H9 (cell line): ENCODE data around the gene PBX4. TPM values are rescaled to one million over a fixed set of nuclear protein-coding genes. Genes with fewer than 3 reads are reported as not detected.

Experiments used
- DNase-seq: peaks from one replicate; pipeline ENCODE4 v3.0.0-alpha.2; 2017
- H2AFZ ChIP-seq: one replicate; pipeline ENCODE4 v1.6.1; 2013; ENCODE audit warnings: mild to moderate bottlenecking, low read length, control low read depth, moderate library complexity
- H2AK5ac ChIP-seq: 2 replicates; pipeline ENCODE4 v1.6.1; 2013; ENCODE audit warnings: low read length, control low read depth, mixed read lengths; ENCODE audit not compliant: insufficient read length
- H2BK120ac ChIP-seq: one replicate; pipeline ENCODE4 v1.6.1; 2013; ENCODE audit warnings: low read depth, mild to moderate bottlenecking, low read length, control low read depth, inconsistent platforms; ENCODE audit not compliant: poor library complexity, severe bottlenecking
- H2BK12ac ChIP-seq: 2 replicates; pipeline ENCODE4 v1.6.1; 2013; ENCODE audit warnings: low read length, control low read depth, mixed read lengths, low read depth; ENCODE audit not compliant: insufficient read length
- H2BK15ac ChIP-seq: 2 replicates; pipeline ENCODE4 v1.6.1; 2013; ENCODE audit warnings: low read depth, low read length, control low read depth
- H2BK20ac ChIP-seq: one replicate; pipeline ENCODE4 v1.6.1; 2013; ENCODE audit warnings: low read depth, mild to moderate bottlenecking, low read length, control low read depth, inconsistent platforms; ENCODE audit not compliant: poor library complexity, severe bottlenecking
- H2BK5ac ChIP-seq: 2 replicates; pipeline ENCODE4 v1.6.1; 2013; ENCODE audit warnings: low read length, control low read depth, mixed read lengths; ENCODE audit not compliant: insufficient read length
- H3K14ac ChIP-seq: 2 replicates; pipeline ENCODE4 v1.6.1; 2013; ENCODE audit warnings: low read length, control low read depth; ENCODE audit not compliant: insufficient read depth
- H3K18ac ChIP-seq: 2 replicates; pipeline ENCODE4 v1.6.1; 2013; ENCODE audit warnings: low read depth, mild to moderate bottlenecking, mixed read lengths, low read length, control low read depth; ENCODE audit not compliant: insufficient read length
- H3K23ac ChIP-seq: 2 replicates; pipeline ENCODE4 v1.6.1; 2013; ENCODE audit warnings: low read length, control low read depth, mixed read lengths, low read depth; ENCODE audit not compliant: insufficient read length
- H3K23me2 ChIP-seq: 2 replicates; pipeline ENCODE4 v1.6.1; 2013; ENCODE audit warnings: low read depth, mild to moderate bottlenecking, mixed read lengths, low read length, control low read depth; ENCODE audit not compliant: insufficient read length, poor library complexity, severe bottlenecking
- H3K27ac ChIP-seq: 2 replicates; pipeline ENCODE4 v1.5.1; 2013; ENCODE audit warnings: low read length, control low read depth, mixed read lengths, low read depth; ENCODE audit not compliant: insufficient read length
- H3K27me3 ChIP-seq: 2 replicates; pipeline ENCODE4 v1.6.1; 2013; ENCODE audit warnings: low read length, control low read depth, inconsistent platforms; ENCODE audit not compliant: insufficient read depth
- H3K4ac ChIP-seq: 2 replicates; pipeline ENCODE4 v1.6.1; 2013; ENCODE audit warnings: low read depth, mild to moderate bottlenecking, control low read depth, inconsistent platforms, low read length, moderate library complexity
- H3K4me1 ChIP-seq: 2 replicates; pipeline ENCODE4 v1.6.1; 2013; ENCODE audit warnings: low read length, control low read depth, inconsistent platforms; ENCODE audit not compliant: insufficient read depth
- H3K4me2 ChIP-seq: 2 replicates; pipeline ENCODE4 v1.6.1; 2013; ENCODE audit warnings: low read length, control low read depth, mixed read lengths; ENCODE audit not compliant: insufficient read length, insufficient read depth
- H3K56ac ChIP-seq: 2 replicates; pipeline ENCODE4 v1.6.1; 2013; ENCODE audit warnings: low read depth, mild to moderate bottlenecking, mixed read lengths, low read length, control low read depth; ENCODE audit not compliant: insufficient read length
- H3K79me1 ChIP-seq: 2 replicates; pipeline ENCODE4 v1.6.1; 2013; ENCODE audit warnings: low read depth, mild to moderate bottlenecking, moderate library complexity, low read length, control low read depth, inconsistent platforms; ENCODE audit not compliant: insufficient read depth, poor library complexity, severe bottlenecking
- H3K79me2 ChIP-seq: 2 replicates; pipeline ENCODE4 v1.6.1; 2013; ENCODE audit warnings: low read length, control low read depth, inconsistent platforms; ENCODE audit not compliant: insufficient read depth
- H3K9ac ChIP-seq: 2 replicates; pipeline ENCODE4 v1.6.1; 2013; ENCODE audit warnings: low read length, control low read depth, mixed read lengths; ENCODE audit not compliant: insufficient read length; ENCODE audit errors: extremely low read depth
- H3K9me3 ChIP-seq: one replicate; pipeline ENCODE4 v1.6.1; 2013; ENCODE audit warnings: low read depth, low read length, inconsistent platforms; ENCODE audit not compliant: control insufficient read depth
- H3T11ph ChIP-seq: one replicate; pipeline ENCODE4 v1.6.1; 2013; ENCODE audit warnings: mild to moderate bottlenecking, low read length, control low read depth, inconsistent platforms
- H4K20me1 ChIP-seq: one replicate; pipeline ENCODE4 v1.6.1; 2013; ENCODE audit not compliant: control insufficient read depth, insufficient read length, insufficient read depth
- H4K5ac ChIP-seq: 2 replicates; pipeline ENCODE4 v1.6.1; 2013; ENCODE audit warnings: low read depth, mild to moderate bottlenecking, mixed read lengths, low read length, control low read depth; ENCODE audit not compliant: insufficient read length
- H4K8ac ChIP-seq: replicated peaks from 2 replicates; pipeline ENCODE4 v1.6.1; 2013; ENCODE audit warnings: low read length, control low read depth, mixed read lengths, low read depth; ENCODE audit not compliant: insufficient read length
- H4K91ac ChIP-seq: 2 replicates; pipeline ENCODE4 v1.6.1; 2013; ENCODE audit warnings: low read depth, mild to moderate bottlenecking, moderate library complexity, mixed read lengths, low read length, control low read depth; ENCODE audit not compliant: insufficient read length
- H3K27ac Mint-ChIP-seq, 3 experiments: 2 replicates in 2 of 3; 3 replicates in 1 of 3; pipeline ENCODE4 v1.8.0; 2020 to 2021; ENCODE audit warnings: mixed read lengths in 3 of 3, mild to moderate bottlenecking in 1 of 3, moderate library complexity in 1 of 3
- H3K27me3 Mint-ChIP-seq: 2 replicates; pipeline ENCODE4 v1.8.0; 2021; ENCODE audit warnings: low read depth, mild to moderate bottlenecking, moderate library complexity, mixed read lengths
- H3K36me3 Mint-ChIP-seq, 3 experiments: 2 replicates in 2 of 3; 3 replicates in 1 of 3; pipeline ENCODE4 v1.8.0; 2020 to 2021; ENCODE audit warnings: low read depth in 3 of 3, mixed read lengths in 3 of 3; ENCODE audit not compliant: insufficient read depth in 1 of 3
- H3K4me1 Mint-ChIP-seq, 2 experiments: 2 replicates each; pipeline ENCODE4 v1.8.0; 2020; ENCODE audit warnings: mixed read lengths in 2 of 2
- H3K4me3 Mint-ChIP-seq, 2 experiments: 2 replicates in 1 of 2; 3 replicates in 1 of 2; pipeline ENCODE4 v1.8.0; 2020 to 2021; ENCODE audit warnings: mild to moderate bottlenecking in 2 of 2, mixed read lengths in 2 of 2, moderate library complexity in 1 of 2
- H3K9me3 Mint-ChIP-seq, 2 experiments: 2 replicates in 1 of 2; 3 replicates in 1 of 2; pipeline ENCODE4 v1.8.0; 2020; ENCODE audit warnings: mild to moderate bottlenecking in 2 of 2, mixed read lengths in 2 of 2, moderate library complexity in 1 of 2
- CTCF ChIP-seq: fragments of 200-600 bp; sonication (generic); conservative IDR thresholded peaks from 3 replicates; pipeline ENCODE4 v1.8.0; 2021; ENCODE audit warnings: antibody characterized with exemption, mild to moderate bottlenecking
- WGBS: extraction: QIAGEN DNeasy Blood & Tissue Kit; methylation state at CpG from one replicate; pipeline ENCODE4 v1.1.7; 2013; ENCODE audit warnings: missing lambda C conversion rate, low lambda C conversion rate, mixed read lengths; ENCODE audit not compliant: insufficient read length; ENCODE audit errors: extremely low coverage; 5-methylcytosine and 5-hydroxymethylcytosine counted together
- total RNA-seq: library from RNA; stranded (reverse); gene quantifications from 2 replicates; pipeline ENCODE4 v1.2.1, GENCODE V29; 2021

The PBX4 gene
- total RNA-seq, 1 experiment from 2014 or later, result 3.3 TPM

GRCh38 chr19:19656451-19657396 is 38.2 kb upstream of the PBX4 start:
- no peak overlapping the region for H4K8ac ChIP-seq
- DNase-seq, result no peak
- no peak overlapping the region for H3K9ac ChIP-seq
- H3K4me2 ChIP-seq, result no peak overlapping the region
- H3K56ac ChIP-seq, result no peak overlapping the region
- no peak overlapping the region for H2AFZ ChIP-seq
- H3K23me2 ChIP-seq, result no peaks in the 10 kb centered on the region
- no peaks in the 10 kb centered on the region for H3K27me3 ChIP-seq
- H2BK5ac ChIP-seq, result no peak overlapping the region
- no peak for TF ChIP-seq CTCF
- H3K4me1 ChIP-seq, result no peaks in the 10 kb centered on the region
- peaks cover 48 to 85% (median 83%) of the 10 kb centered on the region in 3 experiments for H3K36me3 Mint-ChIP-seq
- H4K91ac ChIP-seq, result no peak overlapping the region
- no peak overlapping the region for H3K18ac ChIP-seq
- H3T11ph ChIP-seq, result no peak overlapping the region
- H3K14ac ChIP-seq, result no peak overlapping the region
- H3K9me3 ChIP-seq, result no peaks in the 10 kb centered on the region
- no peaks in the 10 kb centered on the region for H3K9me3 Mint-ChIP-seq
- H4K20me1 ChIP-seq, result no peaks in the 10 kb centered on the region
- no peak overlapping the region for H3K27ac Mint-ChIP-seq
- H3K4me1 Mint-ChIP-seq, result peaks cover 7 to 8% of the 10 kb centered on the region in 2 experiments
- H3K4me3 Mint-ChIP-seq, result no peak overlapping the region
- H3K27me3 Mint-ChIP-seq, result no peaks in the 10 kb centered on the region
- no peak overlapping the region for H2BK12ac ChIP-seq
- peaks cover 3% of the 10 kb centered on the region for H3K79me1 ChIP-seq
- H3K23ac ChIP-seq, result no peak overlapping the region
- H2AK5ac ChIP-seq, result no peak overlapping the region
- H3K27ac ChIP-seq, result no peak overlapping the region
- H4K5ac ChIP-seq, result no peak overlapping the region
- H2BK120ac ChIP-seq, result no peak overlapping the region
- no peak overlapping the region for H3K4ac ChIP-seq
- no peak overlapping the region for H2BK15ac ChIP-seq
- H3K79me2 ChIP-seq, result peaks cover 4% of the 10 kb centered on the region; the same call in 1 of the 2 replicates
- H2BK20ac ChIP-seq, result no peak overlapping the region
- WGBS, result no CpG with 5 or more reads among the region's 33 CpGs
